ENCODE measurements around the gene SLC31A2. TPM values are rescaled to one million over a fixed set of nuclear protein-coding genes. Genes with fewer than 3 reads are reported as not detected.

SLC31A2 gene
- polyA plus RNA-seq, 1 of the 3 experiments (the other 2 are of a cell fraction), result 6.4 TPM

Other genes with a start within 250 kb of the SLC31A2 start
- gene ZNF883, start 138.8 kb upstream of the SLC31A2 start, polyA plus RNA-seq (2012; rRNA removed), result 2.0 and 2.3 TPM in 2 replicates
- 0.58 and 0.67 TPM in 2 replicates for gene ZFP37, start 94.3 kb upstream of the SLC31A2 start, polyA plus RNA-seq (2012; rRNA removed)
- gene FKBP15, start 70.3 kb downstream of the SLC31A2 start, polyA plus RNA-seq (2012; rRNA removed), result 13.9 and 17.6 TPM in 2 replicates
- 7.7 and 11.2 TPM in 2 replicates for gene SLC31A1, start 70.5 kb downstream of the SLC31A2 start, polyA plus RNA-seq (2012; rRNA removed)
- gene CDC26, start 124.6 kb downstream of the SLC31A2 start, polyA plus RNA-seq (2012; rRNA removed), result 29.6 and 31.0 TPM in 2 replicates
- 22.5 and 23.2 TPM in 2 replicates for gene PRPF4, start 124.7 kb downstream of the SLC31A2 start, polyA plus RNA-seq (2012; rRNA removed)
- gene RNF183, start 152.4 kb downstream of the SLC31A2 start, polyA plus RNA-seq (2012; rRNA removed), result not detected in 2 replicates
- gene WDR31, start 189.3 kb downstream of the SLC31A2 start, polyA plus RNA-seq (2012; rRNA removed), result 0.74 and 1.3 TPM in 2 replicates
- 0.03 TPM in 1 of 2 replicates, not detected in the other for gene BSPRY, start 198.5 kb downstream of the SLC31A2 start, polyA plus RNA-seq (2012; rRNA removed)
- gene HDHD3, start 226.0 kb downstream of the SLC31A2 start, polyA plus RNA-seq (2012; rRNA removed), result 17.1 and 20.4 TPM in 2 replicates

Data from SK-N-SH (cell line).